NCI-H2081 treated with DMSO at 0.1 percent for 48 hours (cell line): ENCODE measurements around the gene HSF5.

Source experiments
- DNase-seq: peaks from one replicate; lab custom pipeline; 2025; lab: John Stamatoyannopoulos, UW

Gene HSF5

DNA sequence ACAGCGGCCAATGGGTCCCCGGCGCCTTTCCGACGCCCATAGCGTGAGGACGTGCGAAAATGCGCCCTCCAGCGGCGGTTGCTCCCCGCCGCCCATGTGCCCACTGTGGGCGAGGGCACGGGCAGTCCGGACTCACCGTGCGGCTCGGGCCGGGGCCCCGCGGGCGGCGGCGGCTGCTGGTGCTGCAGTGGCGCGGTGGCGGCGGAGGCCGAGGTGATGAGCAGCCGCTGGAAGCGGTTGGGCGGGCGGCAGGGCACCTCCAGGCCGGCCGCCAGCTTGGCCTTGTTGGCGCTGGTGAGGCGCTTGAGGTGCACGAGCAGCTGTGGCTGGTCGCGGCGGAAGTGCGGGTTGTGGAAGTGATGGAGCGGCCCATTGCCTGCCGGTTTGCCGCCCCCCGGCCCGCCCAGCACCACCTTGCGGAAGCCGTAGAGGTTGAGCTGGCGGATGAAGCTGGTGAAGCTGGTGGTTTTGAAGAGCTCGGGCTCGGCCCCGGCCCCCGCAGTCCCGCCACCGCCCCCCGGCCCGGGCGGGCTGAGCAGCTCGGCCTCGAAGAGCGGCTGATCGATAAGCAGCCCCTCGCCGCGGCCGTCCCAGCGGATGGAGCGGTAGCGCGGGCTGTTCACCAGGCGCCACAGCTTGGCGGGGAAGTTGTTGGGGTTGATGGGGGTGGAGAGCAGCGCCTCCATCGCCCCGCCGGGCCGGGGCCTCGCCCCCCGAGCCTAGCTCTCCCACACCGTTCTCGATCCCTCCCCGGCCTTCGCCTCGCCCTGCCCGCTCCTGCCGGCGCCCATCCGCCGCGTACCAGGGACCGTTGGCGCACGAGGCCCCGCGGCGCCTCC, at the start of gene HSF5:
Gene HSF5, minus strand, starts transcription at position 820 of the 839 bp plus-strand sequence. Its CDS starts 134 bp downstream, at position 686.
- DNase-seq: no peak

DNA sequence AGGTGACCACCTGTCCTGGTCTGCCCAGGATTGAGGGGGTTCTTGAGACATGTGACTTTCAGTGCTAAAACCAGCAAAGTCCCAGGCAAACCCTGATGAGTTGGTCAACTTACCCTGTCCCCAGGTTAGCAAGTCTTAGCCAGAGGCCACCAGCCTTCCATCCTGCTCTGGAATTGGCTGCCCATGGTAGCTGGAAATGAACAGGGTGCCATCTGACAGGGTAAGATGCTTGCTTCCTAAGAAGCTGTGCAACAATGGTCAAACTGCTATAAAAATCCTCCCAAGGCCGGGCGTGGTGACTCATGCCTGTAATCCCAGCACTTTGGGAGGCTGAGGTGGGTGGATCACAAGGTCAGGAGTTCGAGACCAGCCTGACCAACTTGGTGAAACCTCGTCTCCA, 49.1 kb upstream of the HSF5 start:
- DNase-seq: no peak

GRCh38 chr17:58536542-58536941, 48.3 kb upstream of the HSF5 start:
- DNase-seq: no peak

DNA sequence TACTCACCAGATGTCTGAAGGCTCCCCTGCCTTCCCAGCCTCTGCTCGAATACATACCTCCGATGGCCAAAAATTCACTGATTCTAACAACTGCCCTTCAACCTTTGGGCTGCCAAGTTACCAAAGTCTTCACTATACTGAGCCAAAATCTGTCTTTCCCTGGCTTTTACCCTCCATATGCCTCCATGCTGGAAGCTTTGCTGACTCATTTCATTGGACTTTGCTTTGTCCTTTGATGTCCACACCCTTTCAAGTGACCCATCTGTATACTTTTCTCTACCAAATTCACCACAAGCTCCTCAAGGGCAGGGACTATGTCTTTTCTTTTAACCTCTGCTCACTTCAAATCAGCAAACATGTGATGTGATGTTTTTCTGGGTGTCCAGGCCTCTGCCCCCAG, 47.2 kb upstream of the HSF5 start:
- no peak for DNase-seq

DNA sequence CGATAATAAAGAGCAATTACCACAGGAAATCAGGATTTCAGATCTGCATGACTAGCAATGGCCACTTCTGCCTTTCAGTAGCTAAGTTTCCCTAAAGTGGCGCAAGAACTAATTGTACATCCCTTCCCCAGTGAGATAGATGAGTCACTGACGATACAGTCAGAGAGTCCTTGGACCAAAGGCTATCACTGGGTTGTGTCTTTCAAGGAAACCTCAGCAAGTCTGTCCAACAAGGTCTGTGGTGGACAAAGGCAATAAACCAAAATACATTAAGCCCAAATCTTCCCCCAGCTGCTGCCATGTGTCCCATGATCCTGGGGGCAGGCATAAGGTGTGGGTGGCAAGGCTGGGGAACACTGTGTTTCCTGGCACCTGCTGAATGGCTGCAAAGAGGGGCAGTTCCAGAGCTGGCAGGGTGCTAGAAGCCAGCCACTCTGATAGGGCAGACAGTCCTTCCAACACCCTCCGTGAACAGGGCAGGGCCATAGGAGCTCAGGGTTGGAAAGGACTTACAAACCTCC, 46.8 kb upstream of the HSF5 start:
- DNase-seq: no peak

DNA sequence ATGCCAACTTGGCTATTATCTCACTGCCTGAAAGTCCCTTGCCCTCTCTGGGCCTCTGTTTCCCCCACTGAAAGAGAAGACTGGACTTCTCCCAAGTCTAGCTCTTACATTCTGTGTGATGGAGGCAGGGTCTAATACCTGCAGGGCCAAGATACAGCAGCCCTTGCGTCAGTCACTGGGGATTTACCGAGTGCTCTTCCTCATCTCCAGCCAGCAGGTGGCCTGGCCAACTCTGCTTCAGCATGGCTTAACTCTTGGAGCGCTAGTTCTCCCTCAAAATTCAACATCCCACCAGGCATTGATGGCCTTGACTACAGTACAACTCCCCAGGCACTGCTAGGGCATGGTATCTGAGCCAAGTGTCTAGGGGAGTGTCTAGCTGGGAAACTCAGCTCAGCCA, 46.1 kb upstream of the HSF5 start:
- no peak for DNase-seq

DNA sequence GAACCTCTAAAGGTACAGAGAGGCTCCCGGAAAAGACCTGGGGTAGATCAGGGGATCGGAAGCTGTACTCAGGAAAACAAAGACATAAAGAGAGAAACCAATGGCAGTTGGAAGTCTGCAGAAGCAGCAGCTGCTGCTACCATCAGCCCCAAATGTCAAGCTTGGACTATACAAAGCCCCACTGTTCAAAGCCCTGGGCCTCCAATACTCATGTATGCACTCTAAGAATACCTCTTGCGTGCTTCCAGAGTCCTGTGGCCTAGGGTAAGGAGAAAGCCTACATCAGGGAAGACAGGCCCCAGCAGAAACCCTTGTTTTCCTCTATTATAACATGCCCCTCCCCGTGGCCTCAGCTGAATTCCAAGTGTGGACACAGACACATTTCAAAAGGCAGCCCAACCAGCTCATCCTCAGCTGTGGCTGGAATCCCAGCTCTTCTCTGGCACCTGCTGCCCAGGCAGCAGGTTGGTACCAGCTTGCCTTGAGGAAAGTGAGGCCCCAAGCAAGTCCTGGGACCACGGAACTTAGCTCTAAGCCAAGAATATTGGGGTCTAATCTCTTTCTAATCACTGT, 45.5 kb upstream of the HSF5 start:
- no peak for DNase-seq

GRCh38 chr17:58532555-58532951, 44.3 kb upstream of the HSF5 start:
- no peak for DNase-seq

DNA sequence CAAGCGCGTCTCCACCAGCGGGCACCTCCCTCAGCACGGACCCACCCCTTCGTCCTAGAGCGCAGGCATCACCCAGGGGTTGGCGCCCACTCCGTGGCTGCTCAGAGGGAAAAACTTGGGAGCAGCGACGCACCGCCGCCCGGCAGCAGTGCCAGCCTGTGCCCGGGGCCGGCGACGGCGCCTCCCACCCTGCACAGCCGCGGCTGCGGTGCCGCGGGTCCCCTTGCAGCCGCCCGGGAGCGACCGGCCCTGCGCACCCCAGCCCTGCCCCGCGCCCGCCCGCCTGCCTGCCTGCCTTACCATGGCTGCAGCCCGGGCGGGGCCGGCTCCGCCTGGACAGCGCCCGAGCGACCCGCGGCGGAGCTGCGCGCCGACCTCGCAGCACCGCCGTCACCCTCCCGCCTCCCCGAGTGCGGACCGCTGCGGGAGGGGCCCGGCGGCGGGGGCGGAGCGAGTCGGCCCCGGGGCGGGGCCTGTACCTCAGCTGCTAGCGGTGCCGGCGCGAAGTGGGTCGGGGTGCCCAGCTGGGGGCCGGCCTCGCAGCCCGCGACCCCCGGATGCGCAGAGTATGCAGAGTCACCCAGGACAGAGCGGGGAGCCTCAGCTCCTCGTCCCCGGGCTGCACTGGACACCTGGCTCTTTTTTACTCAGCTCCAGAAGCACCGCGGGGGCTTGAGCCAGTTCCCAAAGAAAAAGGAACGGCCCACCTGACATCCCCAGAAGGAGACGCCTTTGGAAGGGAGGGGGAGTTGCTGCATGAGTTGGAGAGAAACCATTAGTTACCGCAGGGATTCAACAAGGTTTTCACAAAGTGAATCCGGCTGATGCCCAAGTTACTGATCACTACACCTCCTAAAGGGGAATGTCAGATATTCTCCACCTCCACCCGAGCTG, 43.7 kb upstream of the HSF5 start:
- DNase-seq: no peak

DNA sequence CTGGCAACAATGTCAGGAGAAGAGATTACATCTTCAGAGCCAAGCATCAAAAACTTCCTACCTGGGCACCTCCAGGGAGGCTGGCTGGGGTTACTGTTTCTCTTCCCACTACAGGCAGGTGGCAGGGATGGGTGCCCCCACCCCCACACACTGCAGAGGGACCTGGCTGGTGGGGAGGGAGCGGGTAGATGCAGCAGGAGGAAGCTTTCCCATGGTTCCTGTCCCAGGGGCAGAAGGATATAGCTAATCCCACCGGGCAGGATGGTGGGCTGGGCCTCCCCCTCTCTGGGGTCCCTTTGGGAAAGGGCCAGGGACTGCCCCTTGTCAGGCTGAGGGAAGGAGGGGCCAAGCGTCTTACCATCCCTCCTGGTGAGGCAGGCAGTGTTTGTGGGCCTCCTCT, 42.9 kb upstream of the HSF5 start:
- DNase-seq: no peak

DNA sequence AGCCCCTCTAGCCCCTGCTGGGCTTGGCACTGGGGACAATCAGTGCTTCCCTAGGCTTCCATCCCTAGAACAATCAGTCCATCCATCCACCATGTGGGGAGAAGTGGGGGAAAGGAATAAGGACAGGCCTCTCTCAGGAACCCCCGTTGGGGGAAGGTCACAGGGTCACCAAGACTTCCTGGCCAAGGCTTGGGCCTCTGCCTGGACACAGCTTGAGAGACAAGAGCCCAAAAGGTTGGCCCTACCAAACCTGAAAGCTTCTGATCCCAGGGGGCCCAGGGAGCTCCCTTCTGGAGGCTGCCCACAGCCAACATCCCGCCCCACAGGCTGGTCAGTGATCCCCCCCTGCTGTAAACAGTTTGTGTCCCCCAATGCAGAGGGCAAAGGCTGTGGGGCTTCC, 42.4 kb upstream of the HSF5 start:
- DNase-seq: no peak

DNA sequence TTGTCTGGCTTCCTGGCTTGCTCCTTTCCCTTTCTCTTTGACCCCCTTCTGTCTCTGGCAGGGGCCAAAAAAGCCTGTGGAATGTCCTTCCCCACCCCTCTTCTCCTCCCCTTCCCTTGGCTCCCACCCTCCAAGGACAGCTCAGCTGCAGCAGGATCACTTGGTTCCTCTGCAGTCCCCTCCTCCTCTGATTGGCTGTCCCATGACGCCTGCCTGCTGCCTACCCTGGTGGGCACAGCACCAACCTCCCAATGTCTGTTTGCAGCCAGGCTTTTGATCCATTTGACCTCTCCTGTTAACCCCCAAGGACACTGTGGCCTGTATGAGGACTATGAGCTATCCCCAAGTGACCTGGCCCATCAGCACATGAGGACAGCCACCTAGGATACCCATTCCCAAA, 41.1 kb upstream of the HSF5 start:
- no peak for DNase-seq

DNA sequence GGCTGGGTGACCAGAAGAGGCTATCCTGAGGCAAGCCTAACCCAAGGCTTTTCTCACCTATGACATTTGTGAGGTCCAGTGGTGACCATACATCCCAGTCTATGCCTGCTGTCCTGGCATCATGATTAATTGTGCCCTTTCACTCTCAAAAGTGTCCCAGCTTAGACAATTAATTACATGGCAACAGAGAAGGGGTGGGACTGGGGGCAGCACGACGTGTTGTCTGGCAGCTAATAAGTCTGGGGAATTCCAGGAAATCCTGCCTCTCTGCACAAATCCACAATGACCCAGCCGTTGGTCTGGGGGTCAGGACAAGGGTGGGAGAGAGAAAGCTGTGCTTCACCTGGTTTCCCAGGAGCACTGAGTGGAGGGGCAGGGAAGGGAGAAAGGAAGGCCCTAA, 40.2 kb upstream of the HSF5 start:
- no peak for DNase-seq

DNA sequence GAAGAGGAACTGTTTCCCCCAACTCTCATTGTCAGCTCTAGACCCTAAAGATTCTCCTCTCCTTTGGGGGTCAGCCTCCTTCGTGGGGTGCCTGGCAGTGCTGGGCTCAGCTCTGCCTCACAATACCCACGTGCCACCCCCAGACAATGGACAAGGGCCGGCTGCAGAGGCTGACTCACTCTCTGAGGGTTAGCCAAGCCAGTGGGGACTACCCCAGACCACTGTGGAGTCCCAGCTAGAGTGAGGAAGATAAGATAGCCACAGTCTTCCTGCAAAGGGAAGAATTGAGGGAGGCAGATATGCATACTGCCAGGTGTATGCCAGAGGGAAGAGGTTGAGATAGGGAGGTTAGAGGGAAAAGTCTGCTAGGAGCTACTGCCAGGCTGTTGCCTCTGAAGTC, 39.7 kb upstream of the HSF5 start:
- DNase-seq: no peak

DNA sequence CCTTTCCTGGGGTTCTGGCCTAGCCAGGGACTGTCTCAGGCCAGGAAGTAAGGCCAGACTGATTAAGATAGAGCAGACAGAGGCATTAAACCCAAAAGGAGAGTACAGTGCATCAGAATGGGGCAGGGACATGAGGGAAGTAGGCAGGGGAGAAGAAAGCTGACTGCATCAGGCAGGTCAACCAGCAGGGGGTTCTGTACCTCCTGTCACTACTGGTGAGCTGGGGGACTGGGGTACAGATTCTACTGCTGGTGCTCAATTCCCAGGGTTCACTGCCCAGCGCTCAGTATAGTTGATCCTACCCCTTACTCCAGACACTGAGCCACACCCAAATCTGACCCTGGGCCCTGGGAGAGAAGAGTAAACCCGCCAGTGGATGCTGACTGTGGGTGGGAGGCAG, 39.1 kb upstream of the HSF5 start:
- no peak for DNase-seq

- no peak for DNase-seq
Measured at GRCh38 chr17:58525239-58525638, 37.0 kb upstream of the HSF5 start.

DNA sequence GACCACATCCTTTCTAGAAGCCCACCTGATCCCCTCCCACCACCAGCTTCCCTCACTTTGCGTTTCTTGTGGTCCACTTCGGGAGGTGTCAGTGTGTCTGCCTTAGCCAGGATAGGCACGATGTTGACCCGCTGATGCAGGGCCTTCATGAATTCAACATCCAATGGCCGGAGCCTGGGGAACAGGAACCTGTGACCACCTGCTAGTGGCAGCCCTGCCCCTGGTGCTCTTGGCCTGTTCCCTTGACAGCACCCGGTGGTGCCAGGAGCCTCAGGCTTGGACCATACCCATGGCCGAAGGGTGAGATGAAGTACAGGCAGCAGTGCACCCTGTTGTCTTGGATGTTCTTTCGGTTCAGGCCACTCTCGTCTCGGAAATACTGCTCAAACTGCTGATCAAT, 33.5 kb upstream of the HSF5 start:
- no peak for DNase-seq

DNA sequence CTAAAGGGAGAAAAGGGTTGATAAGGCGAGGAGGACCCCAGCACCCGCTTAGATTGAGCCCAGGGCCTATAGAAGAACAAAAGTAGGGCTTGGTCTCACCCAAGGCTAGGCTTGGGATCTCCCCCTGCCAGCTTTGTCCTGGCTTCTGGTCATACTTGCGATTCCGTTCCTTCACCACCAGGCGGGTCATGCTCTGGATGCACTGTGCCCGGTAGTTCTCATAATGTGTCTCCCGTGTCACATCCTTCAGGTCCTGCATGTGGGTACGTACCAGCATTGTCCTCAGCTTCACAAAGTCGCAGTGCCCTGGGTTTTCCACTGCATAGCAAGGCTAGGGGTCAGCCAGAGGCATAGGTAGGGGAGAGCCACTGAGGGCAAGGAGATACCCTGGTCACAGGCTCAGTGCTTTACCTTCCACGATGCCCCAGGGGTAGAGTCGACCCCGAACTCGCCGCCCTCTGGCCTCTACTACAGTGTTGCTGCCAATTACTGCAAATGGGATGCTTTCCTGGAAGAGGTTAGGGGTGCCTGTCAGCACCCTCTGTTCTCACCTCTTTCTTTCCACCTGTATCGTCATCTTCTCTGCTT, 32.7 kb upstream of the HSF5 start:
- no peak for DNase-seq

DNA sequence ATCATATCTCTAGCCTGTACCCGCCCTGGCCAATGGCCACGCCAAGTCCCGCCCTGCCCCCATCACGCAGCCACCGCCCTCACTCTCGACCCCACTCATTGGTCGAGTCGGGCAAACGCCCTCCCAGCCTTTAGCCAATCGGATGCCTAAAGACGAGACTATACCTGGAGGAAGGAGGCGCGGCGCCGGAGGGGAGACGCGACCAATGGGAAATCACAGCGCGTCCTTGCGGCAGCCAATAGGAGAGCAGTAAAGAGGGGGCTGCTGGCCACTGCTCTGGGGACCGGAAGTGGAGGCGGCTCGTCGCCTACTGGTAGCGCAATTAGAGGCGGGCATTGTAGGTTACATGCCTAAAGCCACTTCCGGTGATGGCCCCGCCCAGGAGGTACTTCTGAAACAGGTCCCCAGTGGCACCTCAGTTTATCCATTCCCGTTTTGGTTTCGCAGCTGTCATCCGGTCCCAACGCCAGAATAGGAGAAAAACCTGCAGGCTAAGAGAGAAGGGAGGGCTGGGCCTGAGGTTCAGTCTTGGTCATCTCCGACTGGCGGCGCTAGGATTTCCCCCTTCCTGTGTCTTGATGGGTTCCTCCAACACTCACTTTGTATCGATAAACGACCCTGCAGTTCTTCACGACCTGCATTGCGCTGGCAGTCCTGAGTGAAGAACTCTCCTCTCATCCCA, 29.9 kb upstream of the HSF5 start:
- DNase-seq: peak; percentile 100

GRCh38 chr17:58517378-58517927, 29.2 kb upstream of the HSF5 start:
- no peak for DNase-seq

GRCh38 chr17:58516644-58517377, 28.6 kb upstream of the HSF5 start:
- no peak for DNase-seq
